Measurements from ENCODE around the gene HSPA12A.

HSPA12A gene

DNA sequence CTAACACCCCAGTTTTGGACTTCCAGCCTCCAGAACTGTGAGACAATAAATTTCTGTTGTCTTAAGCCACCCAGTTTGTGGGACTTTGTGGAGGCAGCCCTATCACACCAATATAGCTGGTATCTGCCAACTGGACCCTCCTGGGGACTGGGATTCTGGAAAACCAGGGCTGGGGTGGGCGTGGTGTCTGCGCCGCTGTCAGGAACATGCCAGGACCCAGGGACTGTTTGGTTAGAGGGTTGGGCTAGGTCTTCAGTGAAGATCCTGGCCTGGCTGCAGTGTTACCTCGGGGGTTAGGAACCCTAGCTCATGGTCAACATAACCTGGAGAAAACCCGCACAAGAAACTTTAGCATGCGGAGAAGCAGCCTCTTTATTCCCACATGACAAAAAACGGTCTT lies 79.0 kb downstream of the HSPA12A start:
- Histone ChIP-seq H3K9ac (ENCODE audit: insufficient read length) (no peak overlapping the region), H3K9me3 (ENCODE audit: low read depth, low read length) (no peaks in the 10 kb centered on the region), H3K4me3 (no peak overlapping the region), H3K36me3 (ENCODE audit: insufficient read depth, low read length) (no peaks in the 10 kb centered on the region), H3K27ac (no peak overlapping the region)
- no peak for TF ChIP-seq FOXP2 (optimal IDR thresholded peaks at IDR 0.05; ENCODE audit: control extremely low read depth, extremely low read length, insufficient read depth)
- no peak for TF ChIP-seq EZH2 (IDR thresholded peaks at IDR 0.05)
- no peak for TF ChIP-seq POLR2AphosphoS5 (IDR thresholded peaks at IDR 0.05; ENCODE audit: borderline replicate concordance, low read depth, low read length)
- no peak for DNase-seq (ENCODE audit: low read depth, low spot score)

DNA sequence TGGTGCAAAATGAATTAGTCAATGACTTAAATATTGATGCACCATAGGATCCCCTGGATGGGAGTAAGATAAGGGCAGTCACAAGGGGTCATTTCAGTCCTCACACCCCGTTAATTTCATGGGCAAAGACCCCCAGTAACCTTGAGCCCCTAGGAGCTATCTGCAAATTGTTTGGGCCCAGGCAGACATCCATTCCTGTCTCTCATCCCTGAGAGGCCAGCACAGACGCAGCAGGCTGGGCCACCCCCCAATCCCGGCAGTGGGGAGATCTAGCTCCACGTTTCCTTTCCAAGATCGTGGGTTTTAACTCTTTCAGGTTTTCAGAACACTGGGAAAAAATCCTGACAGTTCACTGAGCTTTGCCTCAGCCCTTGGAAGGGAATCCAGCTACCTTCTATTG lies 81.5 kb downstream of the HSPA12A start:
- no peak for DNase-seq (ENCODE audit: low read depth, low spot score)
- H3K36me3 ChIP-seq (ENCODE audit: insufficient read depth, low read length), result no peaks in the 10 kb centered on the region
- H3K9me3 ChIP-seq (ENCODE audit: low read depth, low read length), result no peaks in the 10 kb centered on the region
- H3K4me3 ChIP-seq, result no peak overlapping the region
- H3K27ac ChIP-seq, result no peak overlapping the region
- H3K9ac ChIP-seq (ENCODE audit: insufficient read length), result no peak overlapping the region
- no peak for TF ChIP-seq EZH2 (IDR thresholded peaks at IDR 0.05)
- no peak for TF ChIP-seq FOXP2 (optimal IDR thresholded peaks at IDR 0.05; ENCODE audit: control extremely low read depth, extremely low read length, insufficient read depth)
- no peak for TF ChIP-seq POLR2AphosphoS5 (IDR thresholded peaks at IDR 0.05; ENCODE audit: borderline replicate concordance, low read depth, low read length)

DNA sequence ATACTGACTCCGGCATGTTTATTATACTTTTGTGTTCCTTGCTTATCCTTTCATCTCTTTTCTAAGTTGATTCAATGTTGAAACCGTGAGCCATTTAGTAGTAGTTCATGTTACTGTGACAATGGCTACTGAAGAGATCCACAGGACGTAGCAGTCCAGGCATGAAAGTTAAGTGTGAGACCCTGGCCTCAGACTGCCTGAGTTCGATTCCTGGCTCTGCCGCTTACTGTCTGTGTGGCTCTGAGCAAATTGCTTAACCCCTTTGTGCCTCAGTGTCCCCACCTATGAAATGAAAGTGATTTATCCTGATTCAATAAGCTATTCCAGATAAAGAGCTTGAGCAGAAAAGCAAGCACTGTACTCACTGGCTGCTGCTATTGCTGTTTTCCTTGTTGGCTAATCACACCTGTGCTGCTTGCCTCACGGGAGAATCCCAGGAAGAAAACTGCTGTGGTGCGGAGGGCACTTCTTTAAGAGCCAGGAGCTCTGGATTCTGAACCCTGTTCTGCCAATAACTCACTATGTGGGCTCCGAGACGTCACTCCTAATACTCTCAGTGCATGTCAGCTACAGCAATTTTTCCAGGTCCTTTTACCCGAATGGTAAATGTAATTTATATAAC lies 83.2 kb downstream of the HSPA12A start:
- Histone ChIP-seq H3K9me3 (ENCODE audit: low read depth, low read length) (no peaks in the 10 kb centered on the region), H3K9ac (ENCODE audit: insufficient read length) (no peak overlapping the region), H3K27ac (no peak overlapping the region), H3K4me3 (no peak overlapping the region), H3K36me3 (ENCODE audit: insufficient read depth, low read length) (no peaks in the 10 kb centered on the region)
- TF ChIP-seq EZH2 (IDR thresholded peaks at IDR 0.05) (no peak), FOXP2 (optimal IDR thresholded peaks at IDR 0.05; ENCODE audit: control extremely low read depth, extremely low read length, insufficient read depth) (no peak), POLR2AphosphoS5 (IDR thresholded peaks at IDR 0.05; ENCODE audit: borderline replicate concordance, low read depth, low read length) (no peak)
- DNase-seq (ENCODE audit: low read depth, low spot score), result no peak

DNA sequence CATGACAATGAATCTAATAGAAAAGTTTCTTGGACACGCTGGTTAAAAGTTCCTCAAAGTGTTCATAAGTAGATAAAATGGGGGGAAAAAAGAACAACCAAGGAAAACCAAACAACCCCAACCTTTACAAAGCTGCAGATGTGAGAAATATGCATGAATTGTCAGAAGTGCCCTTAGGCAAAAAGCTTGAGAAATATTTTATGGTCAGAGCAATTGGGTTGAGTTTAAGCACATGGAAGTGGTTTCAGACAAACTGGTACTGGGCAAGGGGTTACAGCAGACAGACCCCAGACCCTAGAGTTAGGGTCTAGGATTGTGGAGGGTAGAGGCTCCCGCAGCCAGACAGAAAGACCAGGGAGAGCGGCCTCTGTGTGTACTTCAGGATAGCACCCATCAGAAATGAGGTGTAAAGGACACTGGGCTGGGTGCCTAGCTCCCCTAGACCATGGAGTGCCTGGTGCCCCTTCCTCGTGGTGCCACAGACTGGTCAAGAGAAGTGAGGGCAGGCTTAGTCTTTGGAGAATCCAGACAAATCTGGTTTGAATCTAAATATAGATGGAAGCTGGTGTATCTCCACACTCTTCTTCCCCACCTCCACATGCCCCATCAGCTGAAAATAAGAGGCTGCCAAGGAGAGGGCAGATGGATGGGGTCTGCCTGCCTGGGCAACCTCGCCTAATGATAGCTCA lies 84.4 kb downstream of the HSPA12A start:
- no peak for DNase-seq (ENCODE audit: low read depth, low spot score)
- no peak overlapping the region for H3K9ac ChIP-seq (ENCODE audit: insufficient read length)
- no peak for TF ChIP-seq POLR2AphosphoS5 (IDR thresholded peaks at IDR 0.05; ENCODE audit: borderline replicate concordance, low read depth, low read length)
- no peak for TF ChIP-seq FOXP2 (optimal IDR thresholded peaks at IDR 0.05; ENCODE audit: control extremely low read depth, extremely low read length, insufficient read depth)
- TF ChIP-seq EZH2 (IDR thresholded peaks at IDR 0.05), result no peak
- no peaks in the 10 kb centered on the region for H3K9me3 ChIP-seq (ENCODE audit: low read depth, low read length)
- H3K27ac ChIP-seq, result no peak overlapping the region
- H3K4me3 ChIP-seq, result no peak overlapping the region
- H3K36me3 ChIP-seq (ENCODE audit: insufficient read depth, low read length), result no peaks in the 10 kb centered on the region

DNA sequence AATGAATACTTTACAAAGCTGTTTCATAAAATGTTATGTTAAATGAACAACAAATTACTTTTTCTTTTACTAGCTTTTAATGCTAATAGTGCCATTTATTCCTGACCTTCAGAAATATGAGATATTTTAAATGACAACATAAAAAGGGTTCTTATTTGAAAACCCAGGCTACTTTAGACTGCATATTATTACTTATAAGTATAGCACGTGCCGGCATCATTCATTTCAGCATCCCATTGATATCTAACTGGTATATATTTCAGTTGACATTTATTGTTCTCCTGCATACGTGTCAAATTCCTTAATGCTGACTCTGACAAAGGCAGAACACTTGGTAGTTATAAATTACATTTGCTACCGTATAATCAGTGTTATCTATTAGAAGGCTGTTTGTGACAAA lies 86.3 kb downstream of the HSPA12A start:
- H3K9me3 ChIP-seq (ENCODE audit: low read depth, low read length), result no peaks in the 10 kb centered on the region
- no peak for TF ChIP-seq EZH2 (IDR thresholded peaks at IDR 0.05)
- no peak for TF ChIP-seq POLR2AphosphoS5 (IDR thresholded peaks at IDR 0.05; ENCODE audit: borderline replicate concordance, low read depth, low read length)
- TF ChIP-seq FOXP2 (optimal IDR thresholded peaks at IDR 0.05; ENCODE audit: control extremely low read depth, extremely low read length, insufficient read depth), result no peak
- H3K36me3 ChIP-seq (ENCODE audit: insufficient read depth, low read length), result no peaks in the 10 kb centered on the region
- H3K27ac ChIP-seq, result no peak overlapping the region
- DNase-seq (ENCODE audit: low read depth, low spot score), result no peak
- no peak overlapping the region for H3K9ac ChIP-seq (ENCODE audit: insufficient read length)
- H3K4me3 ChIP-seq, result no peak overlapping the region

DNA sequence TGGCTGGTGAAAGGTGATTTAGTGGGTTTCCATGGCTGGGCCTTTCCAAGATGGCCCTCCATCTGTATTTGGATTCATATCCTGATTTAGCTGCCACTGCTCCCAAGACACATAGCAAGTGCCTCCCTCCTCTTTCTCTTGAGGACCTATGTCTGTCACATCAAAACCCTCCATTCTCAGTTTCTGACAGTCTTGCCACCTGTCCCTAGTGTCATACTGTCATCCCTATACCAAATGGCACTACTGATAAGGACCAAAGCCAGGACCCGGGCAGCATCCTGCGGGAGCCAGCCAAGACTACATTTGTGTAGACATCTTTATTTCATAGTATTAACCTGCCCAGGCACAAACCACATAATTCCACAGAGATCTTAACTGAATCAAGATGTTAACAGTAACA lies 86.8 kb downstream of the HSPA12A start:
- no peak overlapping the region for H3K4me3 ChIP-seq
- no peak for TF ChIP-seq FOXP2 (optimal IDR thresholded peaks at IDR 0.05; ENCODE audit: control extremely low read depth, extremely low read length, insufficient read depth)
- TF ChIP-seq EZH2 (IDR thresholded peaks at IDR 0.05), result no peak
- H3K9ac ChIP-seq (ENCODE audit: insufficient read length), result no peak overlapping the region
- H3K27ac ChIP-seq, result no peak overlapping the region
- no peaks in the 10 kb centered on the region for H3K36me3 ChIP-seq (ENCODE audit: insufficient read depth, low read length)
- H3K9me3 ChIP-seq (ENCODE audit: low read depth, low read length), result no peaks in the 10 kb centered on the region
- no peak for DNase-seq (ENCODE audit: low read depth, low spot score)

DNA sequence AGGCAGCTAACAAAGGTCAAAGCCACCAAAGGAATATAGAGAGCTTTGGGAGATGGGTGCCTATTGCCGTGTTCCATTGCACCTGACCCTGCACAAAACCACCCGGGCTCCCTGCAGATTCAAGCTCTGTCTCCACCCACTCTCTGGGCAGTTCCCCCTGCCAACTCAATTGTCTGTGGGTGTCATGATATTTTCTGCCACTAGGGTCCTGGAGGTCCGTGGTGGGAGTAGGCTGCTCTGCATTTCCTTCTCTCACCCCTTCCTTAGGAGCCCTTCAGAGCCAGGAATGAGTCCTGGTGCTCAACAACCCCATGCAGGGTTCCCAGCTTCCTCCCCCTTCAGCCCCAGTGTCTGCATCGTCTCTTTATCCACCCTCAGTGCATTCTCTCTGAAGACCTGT lies 87.5 kb downstream of the HSPA12A start:
- H3K4me3 ChIP-seq, result no peak overlapping the region
- no peak overlapping the region for H3K27ac ChIP-seq
- H3K36me3 ChIP-seq (ENCODE audit: insufficient read depth, low read length), result no peaks in the 10 kb centered on the region
- no peaks in the 10 kb centered on the region for H3K9me3 ChIP-seq (ENCODE audit: low read depth, low read length)
- no peak overlapping the region for H3K9ac ChIP-seq (ENCODE audit: insufficient read length)
- DNase-seq (ENCODE audit: low read depth, low spot score), result no peak
- no peak for TF ChIP-seq EZH2 (IDR thresholded peaks at IDR 0.05)
- no peak for TF ChIP-seq FOXP2 (optimal IDR thresholded peaks at IDR 0.05; ENCODE audit: control extremely low read depth, extremely low read length, insufficient read depth)
- TF ChIP-seq POLR2AphosphoS5 (IDR thresholded peaks at IDR 0.05; ENCODE audit: borderline replicate concordance, low read depth, low read length), result no peak

DNA sequence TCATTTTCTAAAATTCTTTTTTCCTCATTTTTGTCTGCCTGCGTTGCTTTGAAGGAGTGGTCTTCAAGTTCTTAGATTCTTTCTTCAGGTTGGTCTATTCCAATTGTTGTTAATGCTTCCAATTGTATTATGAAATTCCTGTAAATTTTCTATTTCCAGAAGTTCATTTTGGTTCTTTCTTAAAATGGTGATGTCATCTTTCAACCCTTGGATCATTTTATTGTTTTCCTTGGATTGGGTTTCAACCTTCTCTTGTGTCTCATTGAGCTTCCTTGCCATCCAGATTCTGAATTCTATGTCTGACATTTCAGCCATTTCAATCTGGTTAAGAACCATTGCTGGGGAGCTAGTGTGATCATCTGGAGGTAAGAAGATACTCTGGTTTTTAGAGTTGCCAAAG lies 88.5 kb downstream of the HSPA12A start:
- no peak for DNase-seq (ENCODE audit: low read depth, low spot score)
- Histone ChIP-seq H3K9me3 (ENCODE audit: low read depth, low read length) (no peaks in the 10 kb centered on the region), H3K9ac (ENCODE audit: insufficient read length) (no peak overlapping the region), H3K27ac (no peak overlapping the region), H3K36me3 (ENCODE audit: insufficient read depth, low read length) (no peaks in the 10 kb centered on the region), H3K4me3 (no peak overlapping the region)
- TF ChIP-seq FOXP2 (optimal IDR thresholded peaks at IDR 0.05; ENCODE audit: control extremely low read depth, extremely low read length, insufficient read depth) (no peak), POLR2AphosphoS5 (IDR thresholded peaks at IDR 0.05; ENCODE audit: borderline replicate concordance, low read depth, low read length) (no peak), EZH2 (IDR thresholded peaks at IDR 0.05) (no peak)

DNA sequence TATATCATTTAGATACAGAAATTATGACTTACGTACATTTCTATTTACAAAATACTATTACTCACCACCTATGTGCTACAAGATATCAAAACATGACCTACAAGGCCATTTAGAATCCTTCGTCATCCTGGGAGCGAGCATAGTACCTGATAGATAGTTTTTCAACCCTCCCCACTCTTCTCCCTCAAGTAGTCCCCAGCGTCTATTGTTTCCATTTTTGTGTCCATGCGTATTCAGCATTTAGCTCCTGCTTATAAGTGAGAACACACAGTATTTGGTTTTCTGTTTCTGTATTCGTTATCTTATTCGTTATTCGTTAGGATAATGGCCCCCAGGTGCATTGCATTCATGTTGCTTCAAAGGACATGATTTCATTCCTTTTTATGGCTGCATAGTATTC lies 93.5 kb downstream of the HSPA12A start:
- Histone ChIP-seq H3K27ac (no peak overlapping the region), H3K4me3 (no peak overlapping the region), H3K9ac (ENCODE audit: insufficient read length) (no peak overlapping the region), H3K36me3 (ENCODE audit: insufficient read depth, low read length) (no peaks in the 10 kb centered on the region), H3K9me3 (ENCODE audit: low read depth, low read length) (no peaks in the 10 kb centered on the region)
- no peak for DNase-seq (ENCODE audit: low read depth, low spot score)
- TF ChIP-seq FOXP2 (optimal IDR thresholded peaks at IDR 0.05; ENCODE audit: control extremely low read depth, extremely low read length, insufficient read depth), result no peak
- no peak for TF ChIP-seq EZH2 (IDR thresholded peaks at IDR 0.05)
- TF ChIP-seq POLR2AphosphoS5 (IDR thresholded peaks at IDR 0.05; ENCODE audit: borderline replicate concordance, low read depth, low read length), result no peak
